ENCODE data around the gene CADPS. TPM values are rescaled to one million over a fixed set of nuclear protein-coding genes. Genes with fewer than 3 reads are reported as not detected.

The CADPS gene
- total RNA-seq, 1 experiment from 2014 or later = 5.2 TPM

GRCh38 chr3:62722344-62722743 is 152.9 kb downstream of the CADPS start:
- no peak for DNase-seq
- H3K4me3 ChIP-seq (ENCODE audit: insufficient read depth, low read depth, low read length) = no peak overlapping the region
- no peaks in the 10 kb centered on the region for H3K27me3 ChIP-seq (ENCODE audit: control insufficient read depth, insufficient read depth, low read length)
- H3K36me3 ChIP-seq (replicated peaks; ENCODE audit: control insufficient read depth, insufficient read depth, low read length) = no peaks in the 10 kb centered on the region

GRCh38 chr3:62718515-62719320 is 156.5 kb downstream of the CADPS start:
- no peak overlapping the region for H3K4me3 ChIP-seq (ENCODE audit: insufficient read depth, low read depth, low read length)
- DNase-seq = no peak
- no peaks in the 10 kb centered on the region for H3K36me3 ChIP-seq (replicated peaks; ENCODE audit: control insufficient read depth, insufficient read depth, low read length)

GRCh38 chr3:62718011-62718410 is 157.2 kb downstream of the CADPS start:
- Histone ChIP-seq H3K4me3 (ENCODE audit: insufficient read depth, low read depth, low read length) (no peak overlapping the region), H3K27me3 (ENCODE audit: control insufficient read depth, insufficient read depth, low read length) (no peaks in the 10 kb centered on the region), H3K36me3 (replicated peaks; ENCODE audit: control insufficient read depth, insufficient read depth, low read length) (no peaks in the 10 kb centered on the region)
- DNase-seq = no peak

More at GRCh38 chr3:62718515-62719320, 156.5 kb downstream of the CADPS start:
- H3K27me3 ChIP-seq (ENCODE audit: control insufficient read depth, insufficient read depth, low read length) = no peaks in the 10 kb centered on the region

GRCh38 chr3:62712746-62713145 is 162.5 kb downstream of the CADPS start:
- DNase-seq = no peak
- Histone ChIP-seq H3K36me3 (replicated peaks; ENCODE audit: control insufficient read depth, insufficient read depth, low read length) (no peaks in the 10 kb centered on the region), H3K27me3 (ENCODE audit: control insufficient read depth, insufficient read depth, low read length) (no peaks in the 10 kb centered on the region), H3K4me3 (ENCODE audit: insufficient read depth, low read depth, low read length) (no peak overlapping the region)

GRCh38 chr3:62710751-62711150 is 164.5 kb downstream of the CADPS start:
- H3K4me3 ChIP-seq (ENCODE audit: insufficient read depth, low read depth, low read length) = no peak overlapping the region
- no peak for DNase-seq
- H3K36me3 ChIP-seq (replicated peaks; ENCODE audit: control insufficient read depth, insufficient read depth, low read length) = no peaks in the 10 kb centered on the region

GRCh38 chr3:62708638-62709373 is 166.4 kb downstream of the CADPS start:
- DNase-seq = no peak
- Histone ChIP-seq H3K36me3 (replicated peaks; ENCODE audit: control insufficient read depth, insufficient read depth, low read length) (no peaks in the 10 kb centered on the region), H3K27me3 (ENCODE audit: control insufficient read depth, insufficient read depth, low read length) (no peaks in the 10 kb centered on the region), H3K4me3 (ENCODE audit: insufficient read depth, low read depth, low read length) (no peak overlapping the region)

More at GRCh38 chr3:62710751-62711150, 164.5 kb downstream of the CADPS start:
- H3K27me3 ChIP-seq (ENCODE audit: control insufficient read depth, insufficient read depth, low read length) = no peaks in the 10 kb centered on the region

- no peak for DNase-seq
- no peaks in the 10 kb centered on the region for H3K27me3 ChIP-seq (ENCODE audit: control insufficient read depth, insufficient read depth, low read length)
- H3K4me3 ChIP-seq (ENCODE audit: insufficient read depth, low read depth, low read length) = no peak overlapping the region
- H3K36me3 ChIP-seq (replicated peaks; ENCODE audit: control insufficient read depth, insufficient read depth, low read length) = no peaks in the 10 kb centered on the region
Observed at GRCh38 chr3:62705721-62706120, 169.5 kb downstream of the CADPS start.

GRCh38 chr3:62703451-62704167 is 171.6 kb downstream of the CADPS start:
- Histone ChIP-seq H3K4me3 (ENCODE audit: insufficient read depth, low read depth, low read length) (no peak overlapping the region), H3K36me3 (replicated peaks; ENCODE audit: control insufficient read depth, insufficient read depth, low read length) (no peaks in the 10 kb centered on the region), H3K27me3 (ENCODE audit: control insufficient read depth, insufficient read depth, low read length) (no peaks in the 10 kb centered on the region)
- DNase-seq = no peak

- H3K36me3 ChIP-seq (replicated peaks; ENCODE audit: control insufficient read depth, insufficient read depth, low read length) = no peaks in the 10 kb centered on the region
- H3K4me3 ChIP-seq (ENCODE audit: insufficient read depth, low read depth, low read length) = no peak overlapping the region
- no peaks in the 10 kb centered on the region for H3K27me3 ChIP-seq (ENCODE audit: control insufficient read depth, insufficient read depth, low read length)
- no peak for DNase-seq
Observed at GRCh38 chr3:62700357-62700756, 174.9 kb downstream of the CADPS start.

- Histone ChIP-seq H3K27me3 (ENCODE audit: control insufficient read depth, insufficient read depth, low read length) (no peaks in the 10 kb centered on the region), H3K36me3 (replicated peaks; ENCODE audit: control insufficient read depth, insufficient read depth, low read length) (no peaks in the 10 kb centered on the region), H3K4me3 (ENCODE audit: insufficient read depth, low read depth, low read length) (no peak overlapping the region)
- DNase-seq = no peak
Observed at GRCh38 chr3:62699728-62700127, 175.5 kb downstream of the CADPS start.

GRCh38 chr3:62696011-62696410 is 179.2 kb downstream of the CADPS start:
- DNase-seq = no peak

GRCh38 chr3:62688812-62689211 is 186.4 kb downstream of the CADPS start:
- no peaks in the 10 kb centered on the region for H3K36me3 ChIP-seq (replicated peaks; ENCODE audit: control insufficient read depth, insufficient read depth, low read length)
- H3K27me3 ChIP-seq (ENCODE audit: control insufficient read depth, insufficient read depth, low read length) = no peaks in the 10 kb centered on the region
- H3K4me3 ChIP-seq (ENCODE audit: insufficient read depth, low read depth, low read length) = no peak overlapping the region
- DNase-seq = no peak

More at GRCh38 chr3:62696011-62696410, 179.2 kb downstream of the CADPS start:
- Histone ChIP-seq H3K27me3 (ENCODE audit: control insufficient read depth, insufficient read depth, low read length) (no peaks in the 10 kb centered on the region), H3K4me3 (ENCODE audit: insufficient read depth, low read depth, low read length) (no peak overlapping the region), H3K36me3 (replicated peaks; ENCODE audit: control insufficient read depth, insufficient read depth, low read length) (no peaks in the 10 kb centered on the region)

- no peak for DNase-seq
- H3K36me3 ChIP-seq (replicated peaks; ENCODE audit: control insufficient read depth, insufficient read depth, low read length) = no peaks in the 10 kb centered on the region
- H3K4me3 ChIP-seq (ENCODE audit: insufficient read depth, low read depth, low read length) = no peak overlapping the region
- no peaks in the 10 kb centered on the region for H3K27me3 ChIP-seq (ENCODE audit: control insufficient read depth, insufficient read depth, low read length)
Observed at GRCh38 chr3:62688050-62688449, 187.2 kb downstream of the CADPS start.

GRCh38 chr3:62686503-62687294 is 188.5 kb downstream of the CADPS start:
- no peak for DNase-seq
- no peaks in the 10 kb centered on the region for H3K27me3 ChIP-seq (ENCODE audit: control insufficient read depth, insufficient read depth, low read length)
- no peaks in the 10 kb centered on the region for H3K36me3 ChIP-seq (replicated peaks; ENCODE audit: control insufficient read depth, insufficient read depth, low read length)

More at GRCh38 chr3:62686503-62687294, 188.5 kb downstream of the CADPS start:
- H3K4me3 ChIP-seq (ENCODE audit: insufficient read depth, low read depth, low read length) = no peak overlapping the region

Measured in H7 (cell line).